ENCODE results near the gene OVCA2.

Gene OVCA2

GRCh38 chr17:2059547-2060384 lies 17.9 kb downstream of the OVCA2 start:
- Mint-ChIP-seq H3K36me3 (ENCODE audit: low read depth) (peaks cover 37% of the 10 kb centered on the region), H3K4me3 (peak overlapping the region; percentile 78), H3K9me3 (no peaks in the 10 kb centered on the region), H3K27me3 (ENCODE audit: low read depth) (no peaks in the 10 kb centered on the region), H3K27ac (peak overlapping the region; percentile 64), H3K4me1 (ENCODE audit: low read depth) (peaks cover 34% of the 10 kb centered on the region)

- Mint-ChIP-seq H3K9me3 (no peaks in the 10 kb centered on the region), H3K27me3 (ENCODE audit: low read depth) (no peaks in the 10 kb centered on the region), H3K4me1 (ENCODE audit: low read depth) (peaks cover 39% of the 10 kb centered on the region), H3K4me3 (peak overlapping the region; percentile 78), H3K27ac (peak overlapping the region; percentile 55), H3K36me3 (ENCODE audit: low read depth) (peaks cover 39% of the 10 kb centered on the region)
Observed at GRCh38 chr17:2060385-2060658, 18.5 kb downstream of the OVCA2 start.

- Mint-ChIP-seq H3K9me3 (no peaks in the 10 kb centered on the region), H3K36me3 (ENCODE audit: low read depth) (peaks cover 42% of the 10 kb centered on the region), H3K4me3 (no peak overlapping the region), H3K27ac (peak overlapping the region; percentile 55), H3K27me3 (ENCODE audit: low read depth) (no peaks in the 10 kb centered on the region), H3K4me1 (ENCODE audit: low read depth) (peaks cover 39% of the 10 kb centered on the region)
Observed at GRCh38 chr17:2060681-2061440, 19.0 kb downstream of the OVCA2 start.

GRCh38 chr17:2061441-2061958 lies 19.7 kb downstream of the OVCA2 start:
- H3K4me1 Mint-ChIP-seq (ENCODE audit: low read depth), result peaks cover 39% of the 10 kb centered on the region

GRCh38 chr17:2062571-2063183 lies 20.9 kb downstream of the OVCA2 start:
- Mint-ChIP-seq H3K4me3 (no peak overlapping the region), H3K36me3 (ENCODE audit: low read depth) (peaks cover 49% of the 10 kb centered on the region), H3K27ac (peak overlapping the region; percentile 65), H3K27me3 (ENCODE audit: low read depth) (no peaks in the 10 kb centered on the region), H3K4me1 (ENCODE audit: low read depth) (peaks cover 42% of the 10 kb centered on the region), H3K9me3 (no peaks in the 10 kb centered on the region)

More at GRCh38 chr17:2061441-2061958, 19.7 kb downstream of the OVCA2 start:
- peaks cover 46% of the 10 kb centered on the region for H3K36me3 Mint-ChIP-seq (ENCODE audit: low read depth)
- no peaks in the 10 kb centered on the region for H3K27me3 Mint-ChIP-seq (ENCODE audit: low read depth)
- H3K27ac Mint-ChIP-seq, result peak overlapping the region; percentile 65
- no peak overlapping the region for H3K4me3 Mint-ChIP-seq
- no peaks in the 10 kb centered on the region for H3K9me3 Mint-ChIP-seq

GRCh38 chr17:2063261-2064146 lies 21.7 kb downstream of the OVCA2 start:
- no peaks in the 10 kb centered on the region for H3K27me3 Mint-ChIP-seq (ENCODE audit: low read depth)
- peaks cover 48% of the 10 kb centered on the region for H3K36me3 Mint-ChIP-seq (ENCODE audit: low read depth)
- no peak overlapping the region for H3K4me3 Mint-ChIP-seq
- H3K4me1 Mint-ChIP-seq (ENCODE audit: low read depth), result peaks cover 42% of the 10 kb centered on the region
- H3K27ac Mint-ChIP-seq, result peak overlapping the region; percentile 76
- no peaks in the 10 kb centered on the region for H3K9me3 Mint-ChIP-seq

- Mint-ChIP-seq H3K4me3 (no peak overlapping the region), H3K4me1 (ENCODE audit: low read depth) (peaks cover 48% of the 10 kb centered on the region), H3K27me3 (ENCODE audit: low read depth) (no peaks in the 10 kb centered on the region)
Observed at GRCh38 chr17:2064147-2064489, 22.3 kb downstream of the OVCA2 start.

GRCh38 chr17:2064520-2064971 lies 22.7 kb downstream of the OVCA2 start:
- H3K9me3 Mint-ChIP-seq, result no peaks in the 10 kb centered on the region
- H3K36me3 Mint-ChIP-seq (ENCODE audit: low read depth), result peaks cover 50% of the 10 kb centered on the region
- H3K4me1 Mint-ChIP-seq (ENCODE audit: low read depth), result peaks cover 50% of the 10 kb centered on the region
- no peaks in the 10 kb centered on the region for H3K27me3 Mint-ChIP-seq (ENCODE audit: low read depth)
- H3K27ac Mint-ChIP-seq, result peak overlapping the region; percentile 78
- H3K4me3 Mint-ChIP-seq, result no peak overlapping the region

More at GRCh38 chr17:2064147-2064489, 22.3 kb downstream of the OVCA2 start:
- Mint-ChIP-seq H3K36me3 (ENCODE audit: low read depth) (peaks cover 52% of the 10 kb centered on the region), H3K27ac (peak overlapping the region; percentile 78), H3K9me3 (no peaks in the 10 kb centered on the region)

GRCh38 chr17:2064980-2065785 lies 23.4 kb downstream of the OVCA2 start:
- peak overlapping the region; percentile 78 for H3K27ac Mint-ChIP-seq
- H3K36me3 Mint-ChIP-seq (ENCODE audit: low read depth), result peaks cover 51% of the 10 kb centered on the region
- no peak overlapping the region for H3K4me3 Mint-ChIP-seq

GRCh38 chr17:2065949-2066400 lies 24.2 kb downstream of the OVCA2 start:
- Mint-ChIP-seq H3K27me3 (ENCODE audit: low read depth) (no peaks in the 10 kb centered on the region), H3K4me1 (ENCODE audit: low read depth) (peaks cover 52% of the 10 kb centered on the region), H3K27ac (peak overlapping the region; percentile 32), H3K4me3 (no peak overlapping the region), H3K36me3 (ENCODE audit: low read depth) (peaks cover 46% of the 10 kb centered on the region), H3K9me3 (no peaks in the 10 kb centered on the region)

More at GRCh38 chr17:2064980-2065785, 23.4 kb downstream of the OVCA2 start:
- Mint-ChIP-seq H3K4me1 (ENCODE audit: low read depth) (peaks cover 51% of the 10 kb centered on the region), H3K27me3 (ENCODE audit: low read depth) (no peaks in the 10 kb centered on the region), H3K9me3 (no peaks in the 10 kb centered on the region)

- H3K4me1 Mint-ChIP-seq (ENCODE audit: low read depth), result peaks cover 54% of the 10 kb centered on the region
- no peak overlapping the region for H3K4me3 Mint-ChIP-seq
- H3K36me3 Mint-ChIP-seq (ENCODE audit: low read depth), result peaks cover 41% of the 10 kb centered on the region
- no peak overlapping the region for H3K27ac Mint-ChIP-seq
- no peaks in the 10 kb centered on the region for H3K27me3 Mint-ChIP-seq (ENCODE audit: low read depth)
- no peaks in the 10 kb centered on the region for H3K9me3 Mint-ChIP-seq
Observed at GRCh38 chr17:2067048-2067561, 25.3 kb downstream of the OVCA2 start.

GRCh38 chr17:2067608-2068024 lies 25.8 kb downstream of the OVCA2 start:
- Mint-ChIP-seq H3K36me3 (ENCODE audit: low read depth) (peaks cover 36% of the 10 kb centered on the region), H3K4me1 (ENCODE audit: low read depth) (peaks cover 50% of the 10 kb centered on the region), H3K27me3 (ENCODE audit: low read depth) (no peaks in the 10 kb centered on the region), H3K9me3 (no peaks in the 10 kb centered on the region), H3K27ac (no peak overlapping the region), H3K4me3 (no peak overlapping the region)

- no peaks in the 10 kb centered on the region for H3K9me3 Mint-ChIP-seq
- H3K4me1 Mint-ChIP-seq (ENCODE audit: low read depth), result peaks cover 51% of the 10 kb centered on the region
- H3K27me3 Mint-ChIP-seq (ENCODE audit: low read depth), result no peaks in the 10 kb centered on the region
- H3K4me3 Mint-ChIP-seq, result no peak overlapping the region
- H3K36me3 Mint-ChIP-seq (ENCODE audit: low read depth), result peaks cover 35% of the 10 kb centered on the region
- H3K27ac Mint-ChIP-seq, result peak overlapping the region; percentile 41
Observed at GRCh38 chr17:2068031-2068518, 26.3 kb downstream of the OVCA2 start.
